ENCODE data around the gene KCNA3. TPM values are rescaled to one million over a fixed set of nuclear protein-coding genes. Genes with fewer than 3 reads are reported as not detected.

Gene KCNA3
- polyA plus RNA-seq, 3 donors from 2014 or later: 11.7 to 15.3 (median 12.4) TPM

DNA sequence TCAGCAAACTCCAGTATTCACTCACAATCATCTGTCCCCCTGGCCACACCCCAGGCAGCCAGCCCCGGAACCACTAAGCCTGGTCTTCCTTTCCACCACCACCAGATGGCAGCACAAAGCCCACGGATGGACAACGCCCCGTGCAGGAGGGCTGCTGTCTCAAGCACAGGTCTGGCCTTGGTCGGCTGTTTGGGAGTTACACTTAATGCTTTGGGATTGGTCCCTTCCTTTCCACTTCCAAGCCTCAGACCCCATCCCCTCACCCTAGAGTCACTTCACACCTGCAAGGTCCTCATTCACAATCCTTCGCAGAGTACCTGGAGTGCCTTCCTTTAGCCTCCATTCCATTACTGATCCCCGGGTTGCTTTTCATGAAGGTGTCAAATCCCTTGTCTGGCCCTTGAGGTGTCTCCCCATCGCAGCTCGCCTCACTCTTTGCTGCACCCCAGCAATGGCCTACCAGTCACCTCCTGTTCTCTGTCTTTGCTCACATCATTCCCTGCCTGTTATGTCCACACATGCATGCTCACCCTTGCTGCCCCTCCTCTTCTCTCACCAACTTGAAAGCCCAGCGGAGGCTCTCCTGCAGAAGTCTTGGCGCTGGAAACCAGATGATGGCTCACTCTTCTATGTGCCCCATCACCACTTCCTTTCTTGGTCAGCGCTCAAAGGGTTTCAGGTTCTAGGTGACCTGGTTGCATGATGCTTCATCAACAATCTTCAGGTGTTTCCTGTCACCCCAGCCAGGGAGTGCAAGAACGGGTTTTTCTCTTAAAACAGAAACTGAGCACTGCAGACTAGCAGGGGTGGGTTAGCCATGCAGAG lies 43.7 kb downstream of the KCNA3 start:
- Mint-ChIP-seq H3K27ac (no peak overlapping the region), H3K36me3 (peaks cover 0 to 4% (median 0%) of the 10 kb centered on the region in 3 donors)
- peak; percentile 68 to 78 (median 74) for DNase-seq

GRCh38 chr1:110628323-110629105 lies 46.2 kb downstream of the KCNA3 start:
- peaks cover 0 to 6% of the 10 kb centered on the region in 2 donors for H3K4me1 Mint-ChIP-seq
- H3K27me3 Mint-ChIP-seq (ENCODE audit: low read depth in 3 of 3): peaks cover 0 to 2% (median 0%) of the 10 kb centered on the region in 3 donors
- peaks cover 0 to 3% (median 0%) of the 10 kb centered on the region in 3 donors for H3K36me3 Mint-ChIP-seq
- no peak overlapping the region for H3K4me3 Mint-ChIP-seq
- no peak overlapping the region for H3K27ac Mint-ChIP-seq
- no peak for DNase-seq
- H3K9me3 Mint-ChIP-seq: no peaks in the 10 kb centered on the region

More for the DNA sequence above, 43.7 kb downstream of the KCNA3 start:
- Mint-ChIP-seq H3K4me3 (no peak overlapping the region), H3K4me1 (peaks cover 18 to 29% of the 10 kb centered on the region in 2 donors), H3K9me3 (no peaks in the 10 kb centered on the region), H3K27me3 (ENCODE audit: low read depth in 3 of 3) (peaks cover 0 to 3% (median 0%) of the 10 kb centered on the region in 3 donors)

DNA sequence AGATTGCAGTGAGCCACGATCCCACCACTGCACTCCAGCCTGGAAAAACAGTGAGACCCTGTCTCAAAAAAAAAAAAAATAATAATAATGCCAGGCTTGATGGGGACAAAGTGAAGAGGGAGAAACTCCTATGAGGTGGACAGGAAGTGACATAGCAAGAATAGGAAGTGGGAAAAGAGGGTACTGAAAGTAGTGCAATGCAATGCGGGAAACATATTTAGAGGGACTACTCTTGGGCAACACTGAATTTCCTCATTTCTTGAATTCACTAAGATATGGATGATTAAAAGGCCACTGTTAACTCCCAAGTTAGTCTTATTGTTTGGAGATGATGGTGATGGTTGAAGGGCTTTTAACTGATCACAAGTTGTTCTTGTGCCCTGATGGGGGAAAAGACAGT lies 47.0 kb downstream of the KCNA3 start:
- Mint-ChIP-seq H3K27me3 (ENCODE audit: low read depth in 3 of 3) (peaks cover 0 to 2% (median 0%) of the 10 kb centered on the region in 3 donors), H3K36me3 (no peaks in the 10 kb centered on the region), H3K4me1 (no peaks in the 10 kb centered on the region), H3K27ac (no peak overlapping the region), H3K4me3 (no peak overlapping the region), H3K9me3 (no peaks in the 10 kb centered on the region)
- DNase-seq: no peak

- peaks cover 0 to 2% (median 0%) of the 10 kb centered on the region in 3 donors for H3K27me3 Mint-ChIP-seq (ENCODE audit: low read depth in 3 of 3)
- H3K4me3 Mint-ChIP-seq: no peak overlapping the region
- no peaks in the 10 kb centered on the region for H3K4me1 Mint-ChIP-seq
- H3K9me3 Mint-ChIP-seq: no peaks in the 10 kb centered on the region
- H3K27ac Mint-ChIP-seq: no peak overlapping the region
- H3K36me3 Mint-ChIP-seq: no peaks in the 10 kb centered on the region
- no peak for DNase-seq
These were observed 47.9 kb downstream of the KCNA3 start for GRCh38 chr1:110626889-110627288.

Other genes with a start within 250 kb of the KCNA3 start
- gene PROK1, start 223.8 kb downstream of the KCNA3 start, polyA plus RNA-seq: not detected
- gene KCNA10, start 155.8 kb downstream of the KCNA3 start, polyA plus RNA-seq: not detected
- not detected for gene KCNA2, start 68.6 kb downstream of the KCNA3 start, polyA plus RNA-seq
- 1,000 to 10,000 TPM in 2 of 3 donors, 100 to 1,000 TPM in 1; 997 to 1,455 (median 1,434) TPM for gene CD53, start 198.2 kb upstream of the KCNA3 start, polyA plus RNA-seq